Caco-2 (cell line): Measurements from ENCODE around the gene NRN1L. TPM values are rescaled to one million over a fixed set of nuclear protein-coding genes. Genes with fewer than 3 reads are reported as not detected.

Source experiments
- BruUV-seq: library from RNA; stranded (reverse); fragments of 400-500 nt; replicated peaks from 2 replicates; lab custom pipeline; 2021; lab: Mats Ljungman, UMichigan
- CTCF ChIA-PET: fragments of 300-600 bp; sonication (Branson Sonifier 250); formaldehyde crosslinking; loops from one replicate; lab custom pipeline; 2022; ENCODE audit warnings: antibody characterized with exemption; lab: Charles Lee
- POLR2A ChIA-PET: fragments of 300-600 bp; sonication (Branson Sonifier 250); formaldehyde crosslinking; loops from one replicate; lab custom pipeline; 2022; ENCODE audit warnings: antibody characterized with exemption; lab: Charles Lee
- DNase-seq, 2 experiments: peaks; one replicate each; pipeline versions ENCODE4 v3.0.0 to v3.0.0-alpha.2; 2020 to 2022
- H3K27me3 ChIP-seq: replicated peaks from 2 replicates; pipeline ENCODE4 v1.6.0; 2011; ENCODE audit warnings: low read length; ENCODE audit not compliant: control insufficient read depth, insufficient read depth
- H3K36me3 ChIP-seq: 2 replicates; pipeline ENCODE4 v1.5.1; 2011; ENCODE audit warnings: low read length; ENCODE audit not compliant: control insufficient read depth, insufficient read depth
- H3K4me1 ChIP-seq: fragments of 250-450 bp; sonication (Bioruptor Pico); 2 replicates; pipeline ENCODE4 v1.5.1; 2020; ENCODE audit warnings: mild to moderate bottlenecking
- H3K4me3 ChIP-seq: 2 replicates; pipeline ENCODE4 v1.5.1; 2011; ENCODE audit warnings: low read depth, mild to moderate bottlenecking, control low read depth, low read length
- H3K9me3 ChIP-seq: fragments of 250-450 bp; sonication (Bioruptor Pico); 2 replicates; pipeline ENCODE4 v1.5.1; 2020; ENCODE audit warnings: mild to moderate bottlenecking, moderate library complexity
- H3K27ac Mint-ChIP-seq: one replicate; pipeline ENCODE4 v1.8.0; 2022; ENCODE audit warnings: mixed read lengths; ENCODE audit not compliant: unreplicated experiment
- H3K27me3 Mint-ChIP-seq: one replicate; pipeline ENCODE4 v1.8.0; 2022; ENCODE audit warnings: mixed read lengths; ENCODE audit not compliant: insufficient read depth, unreplicated experiment
- H3K36me3 Mint-ChIP-seq: one replicate; pipeline ENCODE4 v1.8.0; 2022; ENCODE audit warnings: mild to moderate bottlenecking, mixed read lengths; ENCODE audit not compliant: insufficient read depth, unreplicated experiment
- H3K4me1 Mint-ChIP-seq: one replicate; pipeline ENCODE4 v1.8.0; 2022; ENCODE audit warnings: low read depth, mixed read lengths; ENCODE audit not compliant: unreplicated experiment
- H3K4me3 Mint-ChIP-seq: one replicate; pipeline ENCODE4 v1.8.0; 2022; ENCODE audit warnings: mild to moderate bottlenecking, moderate library complexity, mixed read lengths; ENCODE audit not compliant: unreplicated experiment
- H3K9me3 Mint-ChIP-seq: one replicate; pipeline ENCODE4 v1.8.0; 2022; ENCODE audit warnings: mixed read lengths; ENCODE audit not compliant: unreplicated experiment
- intact Hi-C: fragments of 100-400 bp; cut with micrococcal nuclease; formaldehyde crosslinking; loops from one replicate; pipeline ENCODE4 v1.10.0; 2022; ENCODE audit not compliant: unreplicated experiment
- total RNA-seq: library from RNA; stranded (reverse); gene quantifications from 2 replicates; pipeline ENCODE4 v1.2.3, GENCODE V29; 2022
- TF ChIP-seq, protein P1 (sequence below), 2 experiments: fragments of 200-600 bp in 1 of 2; IDR thresholded peaks; 1 replicate in 1 of 2; 2 replicates in 1 of 2; pipeline versions ENCODE4 v1.5.1 to v1.8.0; 2011 to 2022; ENCODE audit warnings: antibody characterized with exemption in 1 of 2, control low read depth in 1 of 2, inconsistent platforms in 1 of 2, low read depth in 1 of 2, low read length in 1 of 2, mild to moderate bottlenecking in 1 of 2, moderate library complexity in 1 of 2; ENCODE audit not compliant: insufficient read depth in 1 of 2, severe bottlenecking in 1 of 2, unreplicated experiment in 1 of 2

NRN1L gene
- total RNA-seq, 1 experiment from 2014 or later = 0.93 TPM

DNA sequence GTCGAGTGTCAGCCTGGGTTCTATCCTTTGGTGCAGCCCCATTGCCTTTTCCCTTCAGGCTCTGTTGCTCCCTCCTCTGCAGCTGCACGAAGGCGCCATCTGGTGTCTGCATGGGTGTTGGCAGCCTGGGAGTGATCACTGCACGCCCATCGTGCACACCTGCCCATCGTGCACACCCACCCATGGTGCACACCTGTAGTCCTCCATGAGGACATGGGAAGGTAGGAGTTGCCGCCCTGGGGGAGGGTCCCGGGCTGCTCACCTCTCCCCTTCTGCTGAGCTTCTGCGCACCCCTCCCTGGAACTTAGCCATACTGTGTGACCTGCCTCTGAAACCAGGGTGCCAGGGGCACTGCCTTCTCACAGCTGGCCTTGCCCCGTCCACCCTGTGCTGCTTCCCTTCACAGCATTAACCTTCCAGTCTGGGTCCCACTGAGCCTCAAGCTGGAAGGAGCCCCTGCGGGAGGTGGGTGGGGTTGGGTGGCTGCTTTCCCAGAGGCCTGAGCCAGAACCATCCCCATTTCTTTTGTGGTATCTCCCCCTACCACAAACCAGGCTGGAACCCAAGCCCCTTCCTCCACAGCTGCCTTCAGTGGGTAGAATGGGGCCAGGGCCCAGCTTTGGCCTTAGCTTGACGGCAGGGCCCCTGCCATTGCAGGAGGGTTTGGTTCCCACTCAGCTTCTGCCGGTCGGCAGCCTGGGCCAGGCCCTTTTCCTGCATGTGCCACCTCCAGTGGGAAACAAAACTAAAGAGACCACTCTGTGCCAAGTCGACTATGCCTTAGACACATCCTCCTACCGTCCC lies 44.1 kb downstream of the NRN1L start:
- H3K4me1 Mint-ChIP-seq = peaks cover 1% of the 10 kb centered on the region
- peak; percentile 85 to 88 for DNase-seq
- TSS peak; percentile 14 for BruUV-seq
- TF ChIP-seq, protein P1, sequence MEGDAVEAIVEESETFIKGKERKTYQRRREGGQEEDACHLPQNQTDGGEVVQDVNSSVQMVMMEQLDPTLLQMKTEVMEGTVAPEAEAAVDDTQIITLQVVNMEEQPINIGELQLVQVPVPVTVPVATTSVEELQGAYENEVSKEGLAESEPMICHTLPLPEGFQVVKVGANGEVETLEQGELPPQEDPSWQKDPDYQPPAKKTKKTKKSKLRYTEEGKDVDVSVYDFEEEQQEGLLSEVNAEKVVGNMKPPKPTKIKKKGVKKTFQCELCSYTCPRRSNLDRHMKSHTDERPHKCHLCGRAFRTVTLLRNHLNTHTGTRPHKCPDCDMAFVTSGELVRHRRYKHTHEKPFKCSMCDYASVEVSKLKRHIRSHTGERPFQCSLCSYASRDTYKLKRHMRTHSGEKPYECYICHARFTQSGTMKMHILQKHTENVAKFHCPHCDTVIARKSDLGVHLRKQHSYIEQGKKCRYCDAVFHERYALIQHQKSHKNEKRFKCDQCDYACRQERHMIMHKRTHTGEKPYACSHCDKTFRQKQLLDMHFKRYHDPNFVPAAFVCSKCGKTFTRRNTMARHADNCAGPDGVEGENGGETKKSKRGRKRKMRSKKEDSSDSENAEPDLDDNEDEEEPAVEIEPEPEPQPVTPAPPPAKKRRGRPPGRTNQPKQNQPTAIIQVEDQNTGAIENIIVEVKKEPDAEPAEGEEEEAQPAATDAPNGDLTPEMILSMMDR (IDR thresholded peaks at IDR 0.05; ENCODE audit: insufficient read depth in 1 of 2, low read depth in 1 of 2, low read length in 1 of 2, severe bottlenecking in 1 of 2, unreplicated experiment in 1 of 2) = peak; percentile 82 to 98
- peaks cover 29% of the 10 kb centered on the region for H3K36me3 Mint-ChIP-seq
- no peak overlapping the region for H3K27ac Mint-ChIP-seq
- Histone ChIP-seq H3K36me3 (peaks cover 8% of the 10 kb centered on the region), H3K4me3 (no peak overlapping the region), H3K27me3 (no peaks in the 10 kb centered on the region), H3K9me3 (no peaks in the 10 kb centered on the region), H3K4me1 (peaks cover under 1% of the 10 kb centered on the region; the same call in 1 of the 2 replicates)
- POLR2A ChIA-PET = no interaction called here
- H3K4me3 Mint-ChIP-seq = no peak overlapping the region
- CTCF ChIA-PET = interaction anchor here (0.8 to 2.3 kb wide), 3 partner anchors 13 to 112 kb away, joined by 3 to 9 read pairs (median 3); no protein-coding TSS in a partner anchor
- H3K9me3 Mint-ChIP-seq = no peaks in the 10 kb centered on the region
- H3K27me3 Mint-ChIP-seq = no peaks in the 10 kb centered on the region
- intact Hi-C loops = loop anchor here (1.0 kb wide), 3 partner anchors 45 to 256 kb away; no protein-coding TSS in a partner anchor

DNA sequence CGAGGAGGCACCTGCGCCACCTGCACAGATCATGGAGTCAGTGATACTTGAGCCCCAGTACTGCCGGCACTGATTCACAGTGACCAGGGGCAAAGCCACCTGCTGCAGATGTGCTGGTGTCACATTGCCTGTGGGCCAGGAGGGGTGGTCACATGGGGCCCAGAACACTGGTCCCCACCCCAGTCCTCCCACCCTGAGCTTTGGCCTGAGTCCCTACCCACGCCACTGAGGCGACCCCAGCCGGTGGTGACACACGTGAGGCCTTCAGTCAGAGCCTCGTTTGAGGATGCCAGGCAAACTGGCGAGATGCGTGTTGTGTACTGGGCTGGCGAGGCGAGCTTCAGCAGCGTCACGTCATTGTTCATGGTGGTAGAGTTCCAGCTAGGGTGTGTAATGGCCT lies 45.5 kb downstream of the NRN1L start:
- BruUV-seq = no TSS peak
- no peaks in the 10 kb centered on the region for H3K27me3 ChIP-seq

DNA sequence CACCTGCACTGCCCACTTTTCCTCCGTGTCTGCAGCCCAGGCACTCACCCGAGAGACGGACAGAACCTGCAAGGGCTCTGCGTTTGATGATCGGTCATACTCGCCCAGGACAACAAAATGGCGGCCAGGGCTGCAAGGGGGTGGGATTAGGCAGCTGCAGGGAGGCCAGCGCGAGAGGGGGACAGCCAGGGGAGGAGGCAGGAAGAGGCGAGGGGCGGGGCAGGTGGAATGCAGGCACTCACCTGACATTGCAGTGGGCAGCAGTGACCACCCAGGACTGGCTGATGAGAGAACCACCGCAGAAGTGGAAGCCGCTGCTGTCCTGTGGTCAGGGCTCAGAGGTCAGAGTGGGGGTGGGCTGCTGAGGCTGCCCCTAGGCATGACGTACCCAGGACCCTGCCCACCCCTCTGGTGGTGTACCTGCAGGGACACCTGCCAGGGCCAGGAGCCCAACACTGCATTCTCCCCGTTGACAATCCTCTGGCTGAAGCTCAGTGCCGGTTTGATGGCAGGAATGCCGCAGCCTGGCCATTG lies 46.1 kb downstream of the NRN1L start:
- H3K9me3 ChIP-seq = no peaks in the 10 kb centered on the region
- CTCF ChIA-PET = interaction anchor here (0.9 to 1.9 kb wide), 2 partner anchors 48 to 114 kb away, joined by 3 to 11 read pairs; no protein-coding TSS in a partner anchor
- H3K9me3 Mint-ChIP-seq = no peaks in the 10 kb centered on the region
- H3K4me1 ChIP-seq = peaks cover 11% of the 10 kb centered on the region
- BruUV-seq = no TSS peak
- peaks cover 17% of the 10 kb centered on the region for H3K4me1 Mint-ChIP-seq
- TF ChIP-seq, protein P1 (IDR thresholded peaks at IDR 0.05; ENCODE audit: insufficient read depth in 1 of 2, low read depth in 1 of 2, low read length in 1 of 2, severe bottlenecking in 1 of 2, unreplicated experiment in 1 of 2) = no peak
- H3K27me3 ChIP-seq = no peaks in the 10 kb centered on the region
- no peak overlapping the region for H3K4me3 Mint-ChIP-seq
- no peak overlapping the region for H3K4me3 ChIP-seq
- DNase-seq = no peak
- POLR2A ChIA-PET = no interaction called here
- intact Hi-C loops = loop anchor here (10.0 kb wide), 1 partner anchor 406 kb away; the partner anchor contains the start of gene RIPOR1
- peaks cover 45% of the 10 kb centered on the region for H3K36me3 Mint-ChIP-seq
- H3K36me3 ChIP-seq = peaks cover 8% of the 10 kb centered on the region
- no peak overlapping the region for H3K27ac Mint-ChIP-seq
- H3K27me3 Mint-ChIP-seq = no peaks in the 10 kb centered on the region

More for the DNA sequence above, 45.5 kb downstream of the NRN1L start:
- TF ChIP-seq, protein P1 (IDR thresholded peaks at IDR 0.05; ENCODE audit: insufficient read depth in 1 of 2, low read depth in 1 of 2, low read length in 1 of 2, severe bottlenecking in 1 of 2, unreplicated experiment in 1 of 2) = no peak
- POLR2A ChIA-PET = no interaction called here
- Mint-ChIP-seq H3K36me3 (peaks cover 40% of the 10 kb centered on the region), H3K27ac (no peak overlapping the region), H3K27me3 (no peaks in the 10 kb centered on the region), H3K4me1 (peaks cover 16% of the 10 kb centered on the region), H3K9me3 (no peaks in the 10 kb centered on the region), H3K4me3 (no peak overlapping the region)
- CTCF ChIA-PET = interaction anchor here (0.9 to 2.3 kb wide), 3 partner anchors 47 to 114 kb away, joined by 3 to 11 read pairs (median 9); no protein-coding TSS in a partner anchor
- Histone ChIP-seq H3K4me3 (no peak overlapping the region), H3K9me3 (no peaks in the 10 kb centered on the region), H3K4me1 (peaks cover 11% of the 10 kb centered on the region), H3K36me3 (peaks cover 8% of the 10 kb centered on the region)
- DNase-seq = no peak
- intact Hi-C loops = loop anchor here (10.0 kb wide), 1 partner anchor 405 kb away; the partner anchor contains the start of gene RIPOR1
